ENCODE measurements around the gene COL21A1.

COL21A1 gene

GRCh38 chr6:56047931-56048540 lies 199.3 kb downstream of the COL21A1 start:
- H3K4me1 ChIP-seq (ENCODE audit: insufficient read depth, low read length), result no peaks in the 10 kb centered on the region
- H3K79me2 ChIP-seq (ENCODE audit: insufficient read depth, low read length), result no peaks in the 10 kb centered on the region
- no peaks in the 10 kb centered on the region for H3K9me3 ChIP-seq (ENCODE audit: insufficient read depth, low read length, severe bottlenecking)
- no peak overlapping the region for H3K27ac ChIP-seq (ENCODE audit: low read length)
- no peak for TF ChIP-seq EZH2 (IDR thresholded peaks at IDR 0.05; ENCODE audit: borderline replicate concordance, low read depth, low read length, severe bottlenecking)
- TF ChIP-seq, protein P1, sequence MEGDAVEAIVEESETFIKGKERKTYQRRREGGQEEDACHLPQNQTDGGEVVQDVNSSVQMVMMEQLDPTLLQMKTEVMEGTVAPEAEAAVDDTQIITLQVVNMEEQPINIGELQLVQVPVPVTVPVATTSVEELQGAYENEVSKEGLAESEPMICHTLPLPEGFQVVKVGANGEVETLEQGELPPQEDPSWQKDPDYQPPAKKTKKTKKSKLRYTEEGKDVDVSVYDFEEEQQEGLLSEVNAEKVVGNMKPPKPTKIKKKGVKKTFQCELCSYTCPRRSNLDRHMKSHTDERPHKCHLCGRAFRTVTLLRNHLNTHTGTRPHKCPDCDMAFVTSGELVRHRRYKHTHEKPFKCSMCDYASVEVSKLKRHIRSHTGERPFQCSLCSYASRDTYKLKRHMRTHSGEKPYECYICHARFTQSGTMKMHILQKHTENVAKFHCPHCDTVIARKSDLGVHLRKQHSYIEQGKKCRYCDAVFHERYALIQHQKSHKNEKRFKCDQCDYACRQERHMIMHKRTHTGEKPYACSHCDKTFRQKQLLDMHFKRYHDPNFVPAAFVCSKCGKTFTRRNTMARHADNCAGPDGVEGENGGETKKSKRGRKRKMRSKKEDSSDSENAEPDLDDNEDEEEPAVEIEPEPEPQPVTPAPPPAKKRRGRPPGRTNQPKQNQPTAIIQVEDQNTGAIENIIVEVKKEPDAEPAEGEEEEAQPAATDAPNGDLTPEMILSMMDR (IDR thresholded peaks at IDR 0.05; ENCODE audit: borderline replicate concordance, extremely low read depth, low read length, poor library complexity, severe bottlenecking), result no peak
- H4K20me1 ChIP-seq (ENCODE audit: insufficient read depth, low read length), result no peaks in the 10 kb centered on the region
- H3K9ac ChIP-seq (ENCODE audit: low read depth, low read length), result no peak overlapping the region
- H3K36me3 ChIP-seq (ENCODE audit: insufficient read depth, low read length), result no peaks in the 10 kb centered on the region
- no peaks in the 10 kb centered on the region for H3K27me3 ChIP-seq (ENCODE audit: insufficient read depth, low read length, poor library complexity)
- DNase-seq (no peak), ATAC-seq (ENCODE audit: insufficient read depth, low read depth) (no peak)
- H3K4me2 ChIP-seq (ENCODE audit: insufficient read depth, low read length), result no peak overlapping the region
- no peak overlapping the region for H2AFZ ChIP-seq (ENCODE audit: low read depth, low read length)
- H3K4me3 ChIP-seq (ENCODE audit: low read depth in 1 of 2, low read length in 2 of 2), result no peak overlapping the region

DNA sequence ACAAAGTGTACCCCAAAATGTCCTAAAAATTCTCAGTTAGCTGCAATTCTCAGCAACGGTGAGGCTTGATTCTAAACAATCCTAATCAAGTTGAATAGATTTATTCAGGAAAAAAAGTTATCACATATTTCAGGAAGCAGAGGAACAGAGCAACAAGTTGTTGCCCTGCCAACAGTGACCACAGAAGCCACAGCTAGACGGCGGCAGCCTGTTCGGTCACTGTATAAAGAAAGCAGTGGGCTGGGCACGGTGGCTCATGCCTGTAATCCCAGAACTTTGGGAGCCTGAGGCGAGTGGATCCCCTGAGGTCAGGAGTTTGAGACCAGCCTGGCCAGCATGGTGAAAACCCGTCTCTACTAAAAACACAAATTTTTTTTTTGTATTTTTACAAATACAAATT lies 200.8 kb downstream of the COL21A1 start:
- TF ChIP-seq EZH2 (IDR thresholded peaks at IDR 0.05; ENCODE audit: borderline replicate concordance, low read depth, low read length, severe bottlenecking), result no peak
- TF ChIP-seq, protein P1 (IDR thresholded peaks at IDR 0.05; ENCODE audit: borderline replicate concordance, extremely low read depth, low read length, poor library complexity, severe bottlenecking), result no peak
- Histone ChIP-seq H3K4me3 (ENCODE audit: low read depth in 1 of 2, low read length in 2 of 2) (no peak overlapping the region), H3K79me2 (ENCODE audit: insufficient read depth, low read length) (no peaks in the 10 kb centered on the region), H4K20me1 (ENCODE audit: insufficient read depth, low read length) (no peaks in the 10 kb centered on the region), H3K36me3 (ENCODE audit: insufficient read depth, low read length) (no peaks in the 10 kb centered on the region), H2AFZ (ENCODE audit: low read depth, low read length) (no peak overlapping the region), H3K4me2 (ENCODE audit: insufficient read depth, low read length) (no peak overlapping the region), H3K9me3 (ENCODE audit: insufficient read depth, low read length, severe bottlenecking) (no peaks in the 10 kb centered on the region), H3K27me3 (ENCODE audit: insufficient read depth, low read length, poor library complexity) (no peaks in the 10 kb centered on the region), H3K9ac (ENCODE audit: low read depth, low read length) (no peak overlapping the region), H3K27ac (ENCODE audit: low read length) (no peak overlapping the region), H3K4me1 (ENCODE audit: insufficient read depth, low read length) (no peaks in the 10 kb centered on the region)
- DNase-seq (no peak), ATAC-seq (ENCODE audit: insufficient read depth, low read depth) (no peak)

DNA sequence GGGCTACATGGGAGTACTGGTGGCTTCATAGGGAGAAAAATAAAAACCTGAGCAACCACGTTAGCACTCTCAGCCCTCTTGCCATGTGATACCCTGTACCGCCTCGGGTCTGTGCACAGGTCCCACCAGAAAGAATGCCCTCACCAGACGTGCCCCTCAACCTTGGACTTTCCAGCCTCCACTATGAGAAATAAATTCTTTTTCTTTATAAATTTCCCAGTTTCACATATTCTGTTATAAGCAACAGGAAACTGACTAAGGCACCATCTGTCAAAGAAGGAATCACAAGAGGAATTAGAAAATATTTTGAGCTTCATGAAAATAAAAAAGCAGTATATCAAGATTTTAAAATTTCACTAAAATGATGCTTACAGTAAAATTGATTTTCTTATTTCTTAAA lies 203.6 kb downstream of the COL21A1 start:
- Histone ChIP-seq H2AFZ (ENCODE audit: low read depth, low read length) (no peak overlapping the region), H3K9me3 (ENCODE audit: insufficient read depth, low read length, severe bottlenecking) (no peaks in the 10 kb centered on the region), H3K4me3 (ENCODE audit: low read depth in 1 of 2, low read length in 2 of 2) (no peak overlapping the region), H3K4me2 (ENCODE audit: insufficient read depth, low read length) (no peak overlapping the region), H3K27me3 (ENCODE audit: insufficient read depth, low read length, poor library complexity) (no peaks in the 10 kb centered on the region), H3K27ac (ENCODE audit: low read length) (no peak overlapping the region), H3K79me2 (ENCODE audit: insufficient read depth, low read length) (no peaks in the 10 kb centered on the region), H3K4me1 (ENCODE audit: insufficient read depth, low read length) (no peaks in the 10 kb centered on the region), H3K36me3 (ENCODE audit: insufficient read depth, low read length) (no peaks in the 10 kb centered on the region), H4K20me1 (ENCODE audit: insufficient read depth, low read length) (no peaks in the 10 kb centered on the region), H3K9ac (ENCODE audit: low read depth, low read length) (no peak overlapping the region)
- ATAC-seq (ENCODE audit: insufficient read depth, low read depth) (no peak), DNase-seq (no peak)
- TF ChIP-seq EZH2 (IDR thresholded peaks at IDR 0.05; ENCODE audit: borderline replicate concordance, low read depth, low read length, severe bottlenecking), result no peak
- TF ChIP-seq, protein P1 (IDR thresholded peaks at IDR 0.05; ENCODE audit: borderline replicate concordance, extremely low read depth, low read length, poor library complexity, severe bottlenecking), result no peak

Measured in DND-41 (cell line).